Heart left ventricle (tissue), 13 donors: Measurements from ENCODE around the gene CD48.
"Not testable (repeated sequence)": the region's sequence is repeated elsewhere in the genome, so short reads cannot be mapped to it uniquely, and the experiment has no call there.

ENCODE experiments used
- POLR2A ChIP-seq, 2 donors: fragments of 450-650 bp; IDR thresholded peaks; one replicate each; pipeline ENCODE4 v1.6.1; 2017; ENCODE audit warnings: antibody characterized with exemption in 2 of 2, mild to moderate bottlenecking in 2 of 2, moderate library complexity in 2 of 2
- TF ChIP-seq, protein P1 (sequence below), 12 donors: fragments of 200-600 bp; sonication (generic) in 4 of 12; IDR thresholded peaks; one replicate each; pipeline versions ENCODE4 v1.5.0 to v1.8.0; 2018 to 2022; ENCODE audit warnings: antibody characterized with exemption in 12 of 12, mild to moderate bottlenecking in 5 of 12
- donor health status: ischemic (EF 13 %, LVEDD 7.1; RV severe dilation, severe dysfunction).
- donor health status: DM: no; HTN: yes; CAD: no.
- donor health status: DM: no; HTN: no; CAD: no.
- donor health status: ischemic (EF 25% LVEDD 6.9; RV normal size, moderate dysfunction).
- donor health status: ischemic (EF 25% LVEDD 5.7; RV mildly dilated, moderate dysfunction).
- donor health status: ischemic (EF 35%, LVEDD 5.7; RV mildly dilated, moderate dysfunction).
- donor health status: nonischemic (EF 11% LVEDD 7.7; RV severe dilation, severe dysfunction).
- donor health status: DM: yes; HTN: yes; CAD: no.
- donor health status: PGD.
- donor health status: ischemic (EF 29% LVEDD 5.4; RV normal size, mild dysfunction).
- donor health status: nonischemic (EF 23%, LVEDD 6.1; RV moderate dilation, normal function).

DNA sequence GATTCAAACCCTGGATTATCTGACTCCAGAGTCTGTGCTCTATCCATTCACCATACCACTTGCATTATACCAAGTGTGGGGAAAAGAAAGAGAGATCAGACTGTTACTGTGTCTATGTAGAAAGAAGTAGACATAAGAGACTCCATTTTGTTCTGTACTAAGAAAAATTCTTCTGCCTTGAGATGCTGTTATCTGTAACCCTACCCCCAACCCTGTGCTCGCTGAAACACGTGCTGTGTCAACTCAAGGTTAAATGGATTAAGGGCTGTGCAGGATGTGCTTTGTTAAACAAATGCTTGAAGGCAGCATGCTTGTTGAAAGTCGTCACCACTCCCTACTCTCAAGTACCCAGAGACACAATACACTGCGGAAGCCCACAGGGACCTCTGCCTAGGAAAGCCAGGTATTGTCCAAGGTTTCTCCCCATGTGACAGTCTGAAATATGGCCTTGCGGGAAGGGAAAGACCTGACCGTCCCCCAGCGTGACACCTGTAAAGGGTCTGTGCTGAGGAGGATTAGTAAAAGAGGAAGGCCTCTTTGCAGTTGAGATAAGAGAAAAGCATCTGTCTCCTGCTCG lies 59.5 kb downstream of the CD48 start:
- TF ChIP-seq, protein P1, sequence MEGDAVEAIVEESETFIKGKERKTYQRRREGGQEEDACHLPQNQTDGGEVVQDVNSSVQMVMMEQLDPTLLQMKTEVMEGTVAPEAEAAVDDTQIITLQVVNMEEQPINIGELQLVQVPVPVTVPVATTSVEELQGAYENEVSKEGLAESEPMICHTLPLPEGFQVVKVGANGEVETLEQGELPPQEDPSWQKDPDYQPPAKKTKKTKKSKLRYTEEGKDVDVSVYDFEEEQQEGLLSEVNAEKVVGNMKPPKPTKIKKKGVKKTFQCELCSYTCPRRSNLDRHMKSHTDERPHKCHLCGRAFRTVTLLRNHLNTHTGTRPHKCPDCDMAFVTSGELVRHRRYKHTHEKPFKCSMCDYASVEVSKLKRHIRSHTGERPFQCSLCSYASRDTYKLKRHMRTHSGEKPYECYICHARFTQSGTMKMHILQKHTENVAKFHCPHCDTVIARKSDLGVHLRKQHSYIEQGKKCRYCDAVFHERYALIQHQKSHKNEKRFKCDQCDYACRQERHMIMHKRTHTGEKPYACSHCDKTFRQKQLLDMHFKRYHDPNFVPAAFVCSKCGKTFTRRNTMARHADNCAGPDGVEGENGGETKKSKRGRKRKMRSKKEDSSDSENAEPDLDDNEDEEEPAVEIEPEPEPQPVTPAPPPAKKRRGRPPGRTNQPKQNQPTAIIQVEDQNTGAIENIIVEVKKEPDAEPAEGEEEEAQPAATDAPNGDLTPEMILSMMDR (IDR thresholded peaks at IDR 0.05), result not testable (repeated sequence)
- TF ChIP-seq POLR2A (IDR thresholded peaks at IDR 0.05), result not testable (repeated sequence)
